DND-41 (cell line): ENCODE measurements around the gene NPVF.

Experiments used
- ATAC-seq: fragments of 200-7000 bp; cut with Tn5 transposase; 3 replicates; pipeline ENCODE4 v1.9.1; 2021; ENCODE audit warnings: low read depth; ENCODE audit not compliant: insufficient read depth
- DNase-seq: peaks from one replicate; pipeline ENCODE4 v3.0.0-alpha.2; 2020
- H2AFZ ChIP-seq: 2 replicates; pipeline ENCODE4 v1.6.0; 2012; ENCODE audit warnings: low read depth, low read length
- H3K27ac ChIP-seq: 2 replicates; pipeline ENCODE4 v1.5.1; 2012; ENCODE audit warnings: low read length, inconsistent platforms
- H3K27me3 ChIP-seq: fragments of 200-600 bp; sonication (generic); 2 replicates; pipeline ENCODE4 v1.6.0; 2012; ENCODE audit warnings: low read length, mild to moderate bottlenecking, inconsistent platforms; ENCODE audit not compliant: insufficient read depth, poor library complexity
- H3K36me3 ChIP-seq: 2 replicates; pipeline ENCODE4 v1.5.1; 2012; ENCODE audit warnings: low read length, inconsistent platforms; ENCODE audit not compliant: insufficient read depth
- H3K4me1 ChIP-seq: 2 replicates; pipeline ENCODE4 v1.5.1; 2012; ENCODE audit warnings: mild to moderate bottlenecking, low read length; ENCODE audit not compliant: insufficient read depth
- H3K4me2 ChIP-seq: 2 replicates; pipeline ENCODE4 v1.6.0; 2012; ENCODE audit warnings: mild to moderate bottlenecking, moderate library complexity, low read length, inconsistent platforms; ENCODE audit not compliant: insufficient read depth
- H3K4me3 ChIP-seq, 2 experiments: fragments of 200-600 bp in 1 of 2; shearing (Covaris generic) in 1 of 2; 2 replicates each; pipeline ENCODE4 v1.5.1; 2012 to 2016; ENCODE audit warnings: inconsistent platforms in 2 of 2, low read length in 2 of 2, mild to moderate bottlenecking in 2 of 2, low read depth in 1 of 2, moderate library complexity in 1 of 2
- H3K79me2 ChIP-seq: 2 replicates; pipeline ENCODE4 v1.6.0; 2012; ENCODE audit warnings: low read length, inconsistent platforms; ENCODE audit not compliant: insufficient read depth
- H3K9ac ChIP-seq: 2 replicates; pipeline ENCODE4 v1.6.0; 2012; ENCODE audit warnings: low read depth, mild to moderate bottlenecking, inconsistent platforms, low read length, moderate library complexity
- H3K9me3 ChIP-seq: 2 replicates; pipeline ENCODE4 v1.5.1; 2012; ENCODE audit warnings: low read length, moderate library complexity, mild to moderate bottlenecking, inconsistent platforms; ENCODE audit not compliant: insufficient read depth, severe bottlenecking
- H4K20me1 ChIP-seq: 2 replicates; pipeline ENCODE4 v1.6.0; 2012; ENCODE audit warnings: low read length; ENCODE audit not compliant: insufficient read depth
- CTCF ChIP-seq: IDR thresholded peaks from 2 replicates; pipeline ENCODE4 v1.5.1; 2012; ENCODE audit warnings: borderline replicate concordance, low read length, moderate library complexity, mild to moderate bottlenecking; ENCODE audit not compliant: poor library complexity, severe bottlenecking; ENCODE audit errors: extremely low read depth
- EZH2 ChIP-seq: IDR thresholded peaks from 3 replicates; pipeline ENCODE4 v1.6.1; 2012; ENCODE audit warnings: borderline replicate concordance, low read depth, mild to moderate bottlenecking, moderate library complexity, low read length, inconsistent platforms; ENCODE audit not compliant: severe bottlenecking

The NPVF gene

DNA sequence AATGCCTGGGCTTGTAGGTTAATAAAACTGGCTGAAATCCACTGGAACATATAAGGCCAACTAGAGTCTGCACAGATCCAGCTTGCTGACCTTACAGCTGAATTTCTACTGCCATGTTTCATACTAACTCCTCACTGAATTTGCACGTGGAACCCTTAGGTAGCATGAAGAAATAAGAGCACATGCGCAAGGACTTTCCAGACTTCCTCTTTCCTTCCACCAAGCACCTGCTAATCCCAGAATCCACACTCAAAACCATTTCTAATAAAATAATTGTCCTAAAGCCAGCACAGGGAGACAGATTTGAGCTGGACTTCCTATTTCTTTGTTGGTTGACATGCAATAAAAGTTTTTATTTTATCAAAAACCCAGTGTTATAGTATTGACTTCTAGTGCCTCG lies 46.8 kb downstream of the NPVF start:
- no peak overlapping the region for H3K27ac ChIP-seq
- no peaks in the 10 kb centered on the region for H3K36me3 ChIP-seq
- no peaks in the 10 kb centered on the region for H3K27me3 ChIP-seq
- H3K4me1 ChIP-seq, result peaks cover 22% of the 10 kb centered on the region
- DNase-seq (no peak), ATAC-seq (no peak)
- no peaks in the 10 kb centered on the region for H4K20me1 ChIP-seq
- no peaks in the 10 kb centered on the region for H3K9me3 ChIP-seq
- H2AFZ ChIP-seq, result peak overlapping the region; percentile 98; the same call in 1 of the 2 replicates
- H3K4me3 ChIP-seq, result no peak overlapping the region
- H3K9ac ChIP-seq, result no peak overlapping the region
- no peak overlapping the region for H3K4me2 ChIP-seq
- no peaks in the 10 kb centered on the region for H3K79me2 ChIP-seq
- no peak for TF ChIP-seq EZH2
- TF ChIP-seq CTCF, result no peak

- Histone ChIP-seq H2AFZ (peak overlapping the region; percentile 98), H3K4me3 (peak overlapping the region in 1 of 2 experiments; percentile 99; a peak in 2 of 4 replicates), H3K9me3 (no peaks in the 10 kb centered on the region), H3K4me1 (peaks cover 22% of the 10 kb centered on the region), H3K27ac (no peak overlapping the region), H3K36me3 (no peaks in the 10 kb centered on the region), H3K79me2 (no peaks in the 10 kb centered on the region), H3K27me3 (no peaks in the 10 kb centered on the region), H3K4me2 (peak overlapping the region; percentile 100), H3K9ac (peak overlapping the region; percentile 89; the same call in 1 of the 2 replicates), H4K20me1 (no peaks in the 10 kb centered on the region)
- ATAC-seq (no peak), DNase-seq (no peak)
- TF ChIP-seq EZH2 (no peak), CTCF (no peak)
Observed at GRCh38 chr7:25180946-25181345, 47.3 kb downstream of the NPVF start.

GRCh38 chr7:25180592-25180923 lies 47.7 kb downstream of the NPVF start:
- Histone ChIP-seq H3K9ac (peak overlapping the region; percentile 89), H3K27ac (peak overlapping the region; percentile 70), H3K9me3 (no peaks in the 10 kb centered on the region), H3K4me3 (peak overlapping the region; percentile 80 to 99), H3K4me2 (peak overlapping the region; percentile 100), H3K27me3 (no peaks in the 10 kb centered on the region), H3K4me1 (peaks cover 22% of the 10 kb centered on the region), H3K36me3 (no peaks in the 10 kb centered on the region), H3K79me2 (no peaks in the 10 kb centered on the region), H4K20me1 (no peaks in the 10 kb centered on the region), H2AFZ (peak overlapping the region; percentile 98)
- DNase-seq (no peak), ATAC-seq (peak; percentile 54)
- TF ChIP-seq CTCF (no peak), EZH2 (no peak)
